Measurements from ENCODE around the gene ZFP30. TPM values are rescaled to one million over a fixed set of nuclear protein-coding genes. Genes with fewer than 3 reads are reported as not detected.

Gene ZFP30
- total RNA-seq, result 10 to 100 TPM; 15.0 to 16.1 TPM

GRCh38 chr19:37655301-37655688, at the start of gene ZFP30:
Gene ZFP30, minus strand, starts transcription at chr19:37655465. Its CDS starts 7,643 bp downstream, at chr19:37647822.

GRCh38 chr19:37594304-37594981, 60.8 kb downstream of the ZFP30 start, which contains the start of the genes ZNF540 and ZNF571:
Gene ZNF540, plus strand, starts transcription at chr19:37594876. Its CDS starts 3,572 bp downstream, at chr19:37598448.
Gene ZNF571, minus strand, starts transcription at chr19:37594792. Its CDS starts 8,116 bp downstream, at chr19:37586676.

Other genes with a start within 250 kb of the ZFP30 start
- 1 to 10 TPM; 7.3 to 8.2 TPM for gene ZNF569, start 188.0 kb downstream of the ZFP30 start, total RNA-seq
- 1 to 10 TPM; 7.1 to 7.8 TPM for gene ZNF570, start 186.1 kb downstream of the ZFP30 start, total RNA-seq
- 1 to 10 TPM; 3.9 to 4.9 TPM for gene ZNF793, start 148.5 kb downstream of the ZFP30 start, total RNA-seq
- 1 to 10 TPM; 2.9 to 4.5 TPM for gene ZNF571, start 60.7 kb downstream of the ZFP30 start, total RNA-seq
- 1 to 10 TPM; 3.2 to 3.7 TPM for gene ZNF540, start 60.6 kb downstream of the ZFP30 start, total RNA-seq
- 1 to 10 TPM; 5.6 TPM for gene ZNF607, start 64.3 kb upstream of the ZFP30 start, total RNA-seq
- gene ZNF573, start 124.1 kb upstream of the ZFP30 start, total RNA-seq, result 10 to 100 TPM in 1 of 2 experiments, 1 to 10 TPM in 1; 9.6 to 11.3 TPM